ENCODE results near the gene HHATL.

GRCh38 chr3:42674146-42674545 is 28.5 kb downstream of the HHATL start:
- TF ChIP-seq CTCF (conservative IDR thresholded peaks at IDR 0.05; ENCODE audit: low read length) (no peak), EZH2phosphoT487 (IDR thresholded peaks at IDR 0.05; ENCODE audit: borderline replicate concordance, low read depth, low read length) (no peak)
